Neural crest cell (in vitro differentiated cells): ENCODE measurements around the gene ABI2. TPM values are rescaled to one million over a fixed set of nuclear protein-coding genes. Genes with fewer than 3 reads are reported as not detected.

ENCODE experiments used
- DNase-seq: peaks from one replicate; pipeline ENCODE4 v3.0.0; 2021; ENCODE audit warnings: low read depth, mixed read lengths, low spot score
- H3K27ac Mint-ChIP-seq: one replicate; pipeline ENCODE4 v1.8.0; 2021; ENCODE audit warnings: mild to moderate bottlenecking, mixed read lengths; ENCODE audit not compliant: unreplicated experiment
- H3K27me3 Mint-ChIP-seq: 2 replicates; pipeline ENCODE4 v1.8.0; 2021; ENCODE audit warnings: low read depth, mild to moderate bottlenecking, mixed read lengths
- H3K36me3 Mint-ChIP-seq: 2 replicates; pipeline ENCODE4 v1.8.0; 2021; ENCODE audit warnings: low read depth, mild to moderate bottlenecking, mixed read lengths
- H3K4me1 Mint-ChIP-seq: 2 replicates; pipeline ENCODE4 v1.8.0; 2021; ENCODE audit warnings: mixed read lengths
- H3K4me3 Mint-ChIP-seq: one replicate; pipeline ENCODE4 v1.8.0; 2021; ENCODE audit warnings: mild to moderate bottlenecking, mixed read lengths
- H3K9me3 Mint-ChIP-seq: 2 replicates; pipeline ENCODE4 v1.8.0; 2021; ENCODE audit warnings: mixed read lengths
- total RNA-seq: library from RNA; stranded (reverse); gene quantifications from 2 replicates; pipeline ENCODE4 v1.2.1, GENCODE V29; 2021
- TF ChIP-seq, protein P1 (sequence below): fragments of 200-600 bp; sonication (generic); conservative IDR thresholded peaks from 2 replicates; pipeline ENCODE4 v1.5.0; 2021; ENCODE audit warnings: antibody characterized with exemption, mild to moderate bottlenecking

Gene ABI2
- total RNA-seq, 1 donor from 2014 or later: 147 TPM

- no peak overlapping the region for H3K4me3 Mint-ChIP-seq
- DNase-seq: peak; percentile 18
- peaks cover 3% of the 10 kb centered on the region for H3K36me3 Mint-ChIP-seq
- TF ChIP-seq, protein P1, sequence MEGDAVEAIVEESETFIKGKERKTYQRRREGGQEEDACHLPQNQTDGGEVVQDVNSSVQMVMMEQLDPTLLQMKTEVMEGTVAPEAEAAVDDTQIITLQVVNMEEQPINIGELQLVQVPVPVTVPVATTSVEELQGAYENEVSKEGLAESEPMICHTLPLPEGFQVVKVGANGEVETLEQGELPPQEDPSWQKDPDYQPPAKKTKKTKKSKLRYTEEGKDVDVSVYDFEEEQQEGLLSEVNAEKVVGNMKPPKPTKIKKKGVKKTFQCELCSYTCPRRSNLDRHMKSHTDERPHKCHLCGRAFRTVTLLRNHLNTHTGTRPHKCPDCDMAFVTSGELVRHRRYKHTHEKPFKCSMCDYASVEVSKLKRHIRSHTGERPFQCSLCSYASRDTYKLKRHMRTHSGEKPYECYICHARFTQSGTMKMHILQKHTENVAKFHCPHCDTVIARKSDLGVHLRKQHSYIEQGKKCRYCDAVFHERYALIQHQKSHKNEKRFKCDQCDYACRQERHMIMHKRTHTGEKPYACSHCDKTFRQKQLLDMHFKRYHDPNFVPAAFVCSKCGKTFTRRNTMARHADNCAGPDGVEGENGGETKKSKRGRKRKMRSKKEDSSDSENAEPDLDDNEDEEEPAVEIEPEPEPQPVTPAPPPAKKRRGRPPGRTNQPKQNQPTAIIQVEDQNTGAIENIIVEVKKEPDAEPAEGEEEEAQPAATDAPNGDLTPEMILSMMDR: peak; percentile 83
- H3K9me3 Mint-ChIP-seq: no peaks in the 10 kb centered on the region
- H3K4me1 Mint-ChIP-seq: peaks cover 3% of the 10 kb centered on the region
- no peak overlapping the region for H3K27ac Mint-ChIP-seq
- H3K27me3 Mint-ChIP-seq: no peaks in the 10 kb centered on the region
Observed at GRCh38 chr2:203453858-203454451, 125.8 kb downstream of the ABI2 start.

DNA sequence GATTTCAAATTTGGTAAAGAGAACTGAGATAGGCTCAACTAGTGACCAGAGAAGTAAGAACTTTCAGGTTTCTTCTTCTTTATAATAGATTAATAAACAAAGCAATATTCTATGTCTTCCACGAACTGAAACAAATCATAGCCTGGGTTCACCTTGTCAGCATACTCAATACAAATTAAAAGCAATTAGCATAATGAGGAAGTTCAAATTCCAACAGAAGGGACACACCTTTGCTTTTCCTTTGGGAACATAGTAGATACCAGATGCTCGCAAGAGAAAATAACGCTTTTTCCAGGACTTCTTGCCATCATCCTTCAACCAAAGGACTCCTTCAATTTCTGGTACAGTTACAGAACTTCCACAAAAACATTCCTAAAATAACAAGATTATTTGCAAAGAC lies 127.0 kb downstream of the ABI2 start:
- TF ChIP-seq, protein P1: no peak
- no peaks in the 10 kb centered on the region for H3K27me3 Mint-ChIP-seq

GRCh38 chr2:203461746-203462145 lies 133.6 kb downstream of the ABI2 start:
- Mint-ChIP-seq H3K27ac (peak overlapping the region; percentile 16), H3K4me1 (no peaks in the 10 kb centered on the region), H3K4me3 (no peak overlapping the region), H3K36me3 (peaks cover 2% of the 10 kb centered on the region), H3K9me3 (no peaks in the 10 kb centered on the region), H3K27me3 (no peaks in the 10 kb centered on the region)
- TF ChIP-seq, protein P1: no peak
- DNase-seq: no peak

More for the DNA sequence above, 127.0 kb downstream of the ABI2 start:
- no peak overlapping the region for H3K4me3 Mint-ChIP-seq
- H3K9me3 Mint-ChIP-seq: no peaks in the 10 kb centered on the region
- DNase-seq: no peak
- no peak overlapping the region for H3K27ac Mint-ChIP-seq
- H3K4me1 Mint-ChIP-seq: peaks cover 3% of the 10 kb centered on the region
- H3K36me3 Mint-ChIP-seq: peaks cover 3% of the 10 kb centered on the region

DNA sequence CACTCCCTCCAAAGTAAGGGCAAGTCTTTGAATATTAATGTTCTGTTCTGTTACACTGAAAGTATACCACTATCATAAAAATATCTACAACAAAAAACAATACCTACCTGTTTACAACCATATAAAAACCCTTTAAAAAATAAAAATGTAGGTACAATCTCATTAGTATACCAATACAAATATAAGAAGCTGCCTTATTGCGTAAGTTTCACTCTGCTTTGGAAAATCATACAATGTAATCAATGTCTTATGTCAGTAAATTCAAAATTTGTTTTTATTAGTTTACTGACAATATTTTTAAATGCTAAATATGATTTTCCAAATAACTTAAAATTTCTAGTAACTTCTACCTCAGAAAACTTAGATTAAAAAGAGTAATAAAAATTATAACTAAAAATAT lies 134.1 kb downstream of the ABI2 start:
- Mint-ChIP-seq H3K27me3 (no peaks in the 10 kb centered on the region), H3K4me3 (no peak overlapping the region), H3K9me3 (no peaks in the 10 kb centered on the region), H3K4me1 (no peaks in the 10 kb centered on the region), H3K36me3 (peaks cover 2% of the 10 kb centered on the region), H3K27ac (no peak overlapping the region)
- TF ChIP-seq, protein P1: no peak
- DNase-seq: no peak

DNA sequence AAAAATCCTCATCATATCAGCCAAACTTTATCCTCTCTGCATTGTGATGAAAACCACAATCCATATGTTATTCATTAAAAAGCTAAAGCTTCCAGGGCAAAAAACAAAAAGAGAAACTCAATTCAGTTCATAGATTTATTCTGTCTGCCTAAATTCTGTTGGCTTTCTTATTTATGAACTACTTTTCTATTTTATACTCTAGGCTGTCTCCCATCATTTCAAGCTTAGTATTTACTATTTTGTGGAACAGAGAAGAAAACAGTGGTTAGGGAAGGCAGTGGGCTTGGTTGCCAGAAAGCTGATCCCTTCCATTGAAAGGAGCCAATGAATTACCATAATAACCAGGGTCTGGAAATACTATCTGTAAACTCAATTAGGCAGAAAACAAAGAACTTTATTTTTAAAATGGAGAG lies 135.1 kb downstream of the ABI2 start:
- Mint-ChIP-seq H3K27me3 (no peaks in the 10 kb centered on the region), H3K4me3 (no peak overlapping the region), H3K9me3 (no peaks in the 10 kb centered on the region), H3K27ac (no peak overlapping the region), H3K4me1 (no peaks in the 10 kb centered on the region), H3K36me3 (peaks cover 2% of the 10 kb centered on the region)
- no peak for DNase-seq
- TF ChIP-seq, protein P1: no peak
